ENCODE data around the gene SFTPD. TPM values are rescaled to one million over a fixed set of nuclear protein-coding genes. Genes with fewer than 3 reads are reported as not detected.

Gene SFTPD
- total RNA-seq, 1 experiment from 2014 or later: 0.24 TPM

DNA sequence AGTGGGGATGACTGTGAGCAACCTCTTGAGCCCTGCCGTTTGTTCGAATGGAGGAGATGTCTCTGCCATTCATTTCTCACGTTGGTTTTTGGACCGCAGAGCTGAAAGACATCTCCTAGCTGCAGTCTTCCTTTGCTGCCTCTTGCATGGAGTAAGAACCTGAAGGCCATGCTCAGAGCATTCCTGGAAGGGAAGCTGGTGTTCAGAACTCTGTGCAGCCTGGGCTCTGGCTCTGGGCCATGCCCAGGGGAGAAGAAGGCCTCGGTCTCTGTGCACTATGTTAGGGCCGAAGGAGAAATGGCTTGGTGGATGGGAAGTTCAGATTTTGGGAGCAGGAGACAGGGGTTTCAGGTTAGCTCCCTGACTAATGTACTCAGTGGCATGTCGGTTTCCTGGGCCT is 22.9 kb downstream of the SFTPD start:
- H2BK15ac ChIP-seq (ENCODE audit: low read depth, low read length): no peak overlapping the region
- H3K27me3 Mint-ChIP-seq (ENCODE audit: low read depth): peaks cover 21% of the 10 kb centered on the region
- TF ChIP-seq, protein P1, sequence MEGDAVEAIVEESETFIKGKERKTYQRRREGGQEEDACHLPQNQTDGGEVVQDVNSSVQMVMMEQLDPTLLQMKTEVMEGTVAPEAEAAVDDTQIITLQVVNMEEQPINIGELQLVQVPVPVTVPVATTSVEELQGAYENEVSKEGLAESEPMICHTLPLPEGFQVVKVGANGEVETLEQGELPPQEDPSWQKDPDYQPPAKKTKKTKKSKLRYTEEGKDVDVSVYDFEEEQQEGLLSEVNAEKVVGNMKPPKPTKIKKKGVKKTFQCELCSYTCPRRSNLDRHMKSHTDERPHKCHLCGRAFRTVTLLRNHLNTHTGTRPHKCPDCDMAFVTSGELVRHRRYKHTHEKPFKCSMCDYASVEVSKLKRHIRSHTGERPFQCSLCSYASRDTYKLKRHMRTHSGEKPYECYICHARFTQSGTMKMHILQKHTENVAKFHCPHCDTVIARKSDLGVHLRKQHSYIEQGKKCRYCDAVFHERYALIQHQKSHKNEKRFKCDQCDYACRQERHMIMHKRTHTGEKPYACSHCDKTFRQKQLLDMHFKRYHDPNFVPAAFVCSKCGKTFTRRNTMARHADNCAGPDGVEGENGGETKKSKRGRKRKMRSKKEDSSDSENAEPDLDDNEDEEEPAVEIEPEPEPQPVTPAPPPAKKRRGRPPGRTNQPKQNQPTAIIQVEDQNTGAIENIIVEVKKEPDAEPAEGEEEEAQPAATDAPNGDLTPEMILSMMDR (conservative IDR thresholded peaks at IDR 0.05): no peak
- peaks cover 7 to 12% (median 7%) of the 10 kb centered on the region in 3 experiments for H3K36me3 Mint-ChIP-seq (ENCODE audit: insufficient read depth in 1 of 3, low read depth in 3 of 3)
- H4K8ac ChIP-seq (replicated peaks; ENCODE audit: insufficient read length, low read depth, low read length): no peak overlapping the region
- H4K91ac ChIP-seq (ENCODE audit: insufficient read length, low read depth, low read length): no peak overlapping the region
- no peak overlapping the region for H3K18ac ChIP-seq (ENCODE audit: insufficient read length, low read depth, low read length)
- no peak overlapping the region for H2AK5ac ChIP-seq (ENCODE audit: insufficient read length, low read length)
- no peak overlapping the region for H2BK20ac ChIP-seq (ENCODE audit: low read depth, low read length, poor library complexity, severe bottlenecking)
- peak overlapping the region in 1 of 3 experiments; percentile 65; a peak in 1 of 7 replicates for H3K27ac Mint-ChIP-seq
- peaks cover 3% of the 10 kb centered on the region for H3K23me2 ChIP-seq (ENCODE audit: insufficient read length, low read depth, low read length, poor library complexity, severe bottlenecking)
- no peak overlapping the region for H3K9ac ChIP-seq (ENCODE audit: extremely low read depth, insufficient read length, low read length)
- H3K4me2 ChIP-seq (ENCODE audit: insufficient read depth, insufficient read length, low read length): no peak overlapping the region
- H2BK5ac ChIP-seq (ENCODE audit: insufficient read length, low read length): no peak overlapping the region
- no CpG with 5 or more reads among the region's 7 CpGs for WGBS (ENCODE audit: extremely low coverage, insufficient read length, low lambda C conversion rate)
- no peak overlapping the region for H4K5ac ChIP-seq (ENCODE audit: insufficient read length, low read depth, low read length)
- no peak overlapping the region for H3T11ph ChIP-seq (ENCODE audit: low read length)
- no peaks in the 10 kb centered on the region for H3K79me1 ChIP-seq (ENCODE audit: insufficient read depth, low read depth, low read length, poor library complexity, severe bottlenecking)
- no peaks in the 10 kb centered on the region for H4K20me1 ChIP-seq (ENCODE audit: control insufficient read depth, insufficient read depth, insufficient read length)
- no peak overlapping the region for H2BK120ac ChIP-seq (ENCODE audit: low read depth, low read length, poor library complexity, severe bottlenecking)
- no peak overlapping the region for H3K56ac ChIP-seq (ENCODE audit: insufficient read length, low read depth, low read length)
- no peaks in the 10 kb centered on the region for H3K79me2 ChIP-seq (ENCODE audit: insufficient read depth, low read length)
- H3K23ac ChIP-seq (ENCODE audit: insufficient read length, low read depth, low read length): no peak overlapping the region
- no peaks in the 10 kb centered on the region for H3K9me3 ChIP-seq (ENCODE audit: control insufficient read depth, low read depth, low read length)
- H3K4me3 Mint-ChIP-seq: no peak overlapping the region
- H2BK12ac ChIP-seq (ENCODE audit: insufficient read length, low read depth, low read length): no peak overlapping the region
- H3K9me3 Mint-ChIP-seq: peaks cover 6 to 12% of the 10 kb centered on the region in 2 experiments
- DNase-seq: no peak
- no peak overlapping the region for H3K27ac ChIP-seq (ENCODE audit: insufficient read length, low read depth, low read length)
- peaks cover 4 to 5% of the 10 kb centered on the region in 2 experiments for H3K4me1 Mint-ChIP-seq
- H3K4me1 ChIP-seq (ENCODE audit: insufficient read depth, low read length): peaks cover 3% of the 10 kb centered on the region; the same call in 1 of the 2 replicates
- H3K4ac ChIP-seq (ENCODE audit: low read depth, low read length): no peak overlapping the region
- peaks cover 7% of the 10 kb centered on the region; the same call in 1 of the 2 replicates for H3K27me3 ChIP-seq (ENCODE audit: insufficient read depth, low read length)
- no peak overlapping the region for H3K14ac ChIP-seq (ENCODE audit: insufficient read depth, low read length)
- no peak overlapping the region for H2AFZ ChIP-seq (ENCODE audit: low read length)
